Epithelial cell of proximal tubule (primary cell): ENCODE data around the gene FRMPD1. TPM values are rescaled to one million over a fixed set of nuclear protein-coding genes. Genes with fewer than 3 reads are reported as not detected.

ENCODE experiments used
- DNase-seq: peaks from one replicate; pipeline ENCODE4 v3.0.0-alpha.2; 2011; ENCODE audit warnings: low read depth
- H3K4me3 ChIP-seq: 2 replicates; pipeline ENCODE4 v1.5.1; 2011; ENCODE audit warnings: low read depth, mild to moderate bottlenecking, low read length
- total RNA-seq: library from RNA; depleted of rRNA; stranded (reverse); fragments of >200 nt; gene quantifications from 2 replicates; pipeline ENCODE4 v1.2.3, GENCODE V29; 2015
- TF ChIP-seq, protein P1 (sequence below): conservative IDR thresholded peaks from 2 replicates; pipeline ENCODE4 v1.5.1; 2012; ENCODE audit warnings: low read depth, mild to moderate bottlenecking, low read length

Gene FRMPD1
- total RNA-seq, 1 donor from 2014 or later = under 0.01 TPM

DNA sequence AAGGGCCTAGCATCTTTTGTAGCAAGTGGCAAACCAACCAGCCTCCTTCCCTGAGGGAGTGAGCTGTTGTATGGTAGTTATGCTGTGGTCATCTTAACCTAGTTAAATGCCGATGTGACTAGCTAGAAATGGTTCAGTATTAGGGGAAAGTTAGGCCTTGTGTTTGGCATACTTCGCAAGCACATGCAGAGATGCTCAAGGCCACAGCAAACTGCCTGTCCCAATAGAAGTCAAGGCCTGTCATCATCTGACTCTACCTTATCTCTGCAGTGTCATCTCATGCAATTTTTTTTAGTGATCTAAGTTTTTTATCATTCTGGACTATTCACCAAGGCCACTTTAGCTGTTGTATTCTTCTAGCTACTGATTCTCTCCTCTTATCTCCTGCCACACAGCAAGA lies 139.3 kb downstream of the FRMPD1 start:
- TF ChIP-seq, protein P1, sequence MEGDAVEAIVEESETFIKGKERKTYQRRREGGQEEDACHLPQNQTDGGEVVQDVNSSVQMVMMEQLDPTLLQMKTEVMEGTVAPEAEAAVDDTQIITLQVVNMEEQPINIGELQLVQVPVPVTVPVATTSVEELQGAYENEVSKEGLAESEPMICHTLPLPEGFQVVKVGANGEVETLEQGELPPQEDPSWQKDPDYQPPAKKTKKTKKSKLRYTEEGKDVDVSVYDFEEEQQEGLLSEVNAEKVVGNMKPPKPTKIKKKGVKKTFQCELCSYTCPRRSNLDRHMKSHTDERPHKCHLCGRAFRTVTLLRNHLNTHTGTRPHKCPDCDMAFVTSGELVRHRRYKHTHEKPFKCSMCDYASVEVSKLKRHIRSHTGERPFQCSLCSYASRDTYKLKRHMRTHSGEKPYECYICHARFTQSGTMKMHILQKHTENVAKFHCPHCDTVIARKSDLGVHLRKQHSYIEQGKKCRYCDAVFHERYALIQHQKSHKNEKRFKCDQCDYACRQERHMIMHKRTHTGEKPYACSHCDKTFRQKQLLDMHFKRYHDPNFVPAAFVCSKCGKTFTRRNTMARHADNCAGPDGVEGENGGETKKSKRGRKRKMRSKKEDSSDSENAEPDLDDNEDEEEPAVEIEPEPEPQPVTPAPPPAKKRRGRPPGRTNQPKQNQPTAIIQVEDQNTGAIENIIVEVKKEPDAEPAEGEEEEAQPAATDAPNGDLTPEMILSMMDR = no peak
- no peak for DNase-seq
- H3K4me3 ChIP-seq = no peak overlapping the region

DNA sequence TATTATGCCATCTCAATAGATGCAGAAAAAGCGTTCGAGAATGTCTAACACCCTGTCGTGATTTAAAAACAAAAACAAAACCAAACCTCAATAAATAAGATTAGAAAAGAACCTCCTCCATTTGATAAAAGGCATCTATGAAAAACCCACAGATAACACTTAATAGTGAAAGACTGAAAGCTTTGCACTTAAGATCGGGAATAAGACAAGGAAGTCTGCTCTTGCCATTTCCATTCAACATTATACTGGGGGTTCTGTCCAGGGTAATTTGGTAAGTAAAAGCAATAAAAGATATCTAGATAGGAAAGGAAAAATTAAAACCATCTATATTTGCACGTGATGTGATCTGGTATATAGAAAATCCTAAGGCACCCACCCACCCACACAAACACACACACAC lies 141.4 kb downstream of the FRMPD1 start:
- no peak for DNase-seq
- TF ChIP-seq, protein P1 = no peak
- H3K4me3 ChIP-seq = no peak overlapping the region

DNA sequence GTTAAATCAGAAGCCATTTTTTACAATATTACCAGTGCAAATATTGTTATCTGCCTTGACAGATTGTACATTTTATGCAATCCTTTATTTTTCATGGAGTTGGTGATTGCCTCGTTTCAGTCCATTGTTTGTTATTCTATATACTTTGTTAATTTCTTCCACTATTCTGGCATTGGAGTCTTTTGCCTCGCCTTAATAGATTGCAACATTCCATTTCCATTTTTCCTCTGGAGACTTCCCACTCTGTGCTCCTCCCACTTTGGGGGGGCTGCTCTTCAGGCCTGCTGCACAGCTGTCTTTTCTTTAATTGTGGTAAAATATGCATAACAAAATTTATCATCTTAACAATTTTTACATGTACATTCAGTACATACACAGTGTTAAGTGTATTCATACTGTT lies 145.5 kb downstream of the FRMPD1 start:
- no peak for DNase-seq
- TF ChIP-seq, protein P1 = no peak
- no peak overlapping the region for H3K4me3 ChIP-seq

Other genes with a start within 250 kb of the FRMPD1 start
- 136 and 138 TPM in 2 replicates for gene GRHPR, start 228.3 kb upstream of the FRMPD1 start, total RNA-seq
- 6.3 and 7.5 TPM in 2 replicates for gene ZBTB5, start 185.5 kb upstream of the FRMPD1 start, total RNA-seq
- 23.2 and 44.1 TPM in 2 replicates for gene POLR1E, start 165.0 kb upstream of the FRMPD1 start, total RNA-seq
- gene FBXO10, start 74.6 kb upstream of the FRMPD1 start, total RNA-seq = 2.9 and 4.9 TPM in 2 replicates
- gene TOMM5, start 58.4 kb upstream of the FRMPD1 start, total RNA-seq = 159 and 261 TPM in 2 replicates
- 2.1 and 5.1 TPM in 2 replicates for gene TRMT10B, start 102.9 kb downstream of the FRMPD1 start, total RNA-seq
- gene EXOSC3, start 134.1 kb downstream of the FRMPD1 start, total RNA-seq = 73.7 and 77.7 TPM in 2 replicates
- gene DCAF10, start 149.8 kb downstream of the FRMPD1 start, total RNA-seq = 8.3 and 17.8 TPM in 2 replicates